ENCODE results near the gene MS4A10.

MS4A10 gene

DNA sequence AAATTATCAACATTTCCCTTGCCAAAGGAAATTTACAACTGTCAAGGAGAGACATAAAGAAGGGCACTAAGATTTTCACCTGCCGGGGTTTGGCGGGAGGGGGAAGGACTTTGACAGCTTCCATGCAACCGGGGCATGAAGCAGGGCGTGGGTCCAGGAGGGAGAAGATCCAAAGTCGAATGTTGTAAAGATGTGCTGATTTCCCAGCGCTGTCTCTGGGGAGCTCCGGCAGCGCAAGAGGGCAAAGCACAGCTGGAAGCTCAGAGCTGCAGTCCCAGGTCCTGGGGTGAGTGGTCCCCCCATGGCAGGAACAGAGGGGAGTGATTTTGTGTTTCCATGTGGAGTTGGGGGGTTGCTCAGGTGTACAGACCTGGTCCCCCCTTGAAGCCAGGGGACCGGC is at the start of gene MS4A10:
Gene MS4A10 (plus strand): TSS at position 198 of the 400 bp plus-strand sequence. CDS start 5,003 bp downstream, outside the sequence.
- no peak within 1 kb of the TSS for H3K4me3 Mint-ChIP-seq
- intact Hi-C loops (cut with micrococcal nuclease): no loop called here
- H3K9me3 Mint-ChIP-seq: no peaks in the 10 kb centered on the region
- H3K36me3 Mint-ChIP-seq (ENCODE audit: low read depth): no peaks in the 10 kb centered on the region
- peaks cover under 1% of the 10 kb centered on the region for H3K27me3 Mint-ChIP-seq
- H3K27ac Mint-ChIP-seq: no peak within 1 kb of the TSS
- no peaks in the 10 kb centered on the region for H3K4me1 Mint-ChIP-seq (ENCODE audit: low read depth)

DNA sequence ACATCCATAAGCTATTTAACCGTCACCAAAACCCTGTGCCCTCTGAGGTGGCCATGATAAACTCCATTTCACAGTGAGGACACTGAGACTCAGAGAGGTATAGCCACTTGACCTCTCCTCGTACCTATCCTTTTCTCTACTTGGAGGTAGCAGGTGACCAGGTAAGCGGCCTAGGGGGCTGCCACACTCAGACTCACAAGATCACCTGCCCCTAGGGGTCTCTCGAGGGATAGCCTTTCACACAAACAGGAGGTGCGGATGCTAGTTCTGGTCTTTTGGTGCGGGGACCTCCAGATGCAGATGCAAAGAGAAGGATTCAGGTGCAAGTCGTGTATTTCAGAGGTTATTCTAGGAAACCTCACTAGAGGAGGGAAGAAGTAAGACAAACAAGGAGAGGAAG is 46.0 kb upstream of the MS4A10 start:
- no peak overlapping the region for H3K27ac Mint-ChIP-seq
- H3K4me1 Mint-ChIP-seq (ENCODE audit: low read depth): no peaks in the 10 kb centered on the region
- no peaks in the 10 kb centered on the region for H3K36me3 Mint-ChIP-seq (ENCODE audit: low read depth)
- no peaks in the 10 kb centered on the region for H3K9me3 Mint-ChIP-seq
- intact Hi-C loops (cut with micrococcal nuclease): no loop called here
- peaks cover 10% of the 10 kb centered on the region for H3K27me3 Mint-ChIP-seq
- H3K4me3 Mint-ChIP-seq: no peak overlapping the region

DNA sequence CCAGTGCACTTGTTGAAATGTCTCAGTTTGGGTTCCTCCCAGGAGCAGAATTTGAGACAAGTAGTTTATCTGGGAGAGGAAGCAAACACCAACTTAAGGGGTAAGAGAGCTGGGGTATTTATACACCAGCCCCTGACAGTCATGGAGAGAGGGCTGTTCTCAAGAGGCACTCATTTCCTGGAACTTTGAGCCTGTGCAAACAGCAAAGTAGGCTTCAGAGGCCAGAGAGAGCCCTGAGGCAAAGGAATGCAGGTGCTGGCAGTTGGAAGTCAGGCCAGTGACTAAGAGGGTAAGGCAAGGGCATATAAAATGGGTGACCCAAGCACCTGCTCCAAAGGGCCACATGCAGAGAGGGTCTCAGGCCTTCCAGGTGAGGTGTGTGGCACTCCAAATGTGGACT is 44.6 kb upstream of the MS4A10 start:
- intact Hi-C loops (cut with micrococcal nuclease): no loop called here
- Mint-ChIP-seq H3K4me3 (no peak overlapping the region), H3K4me1 (ENCODE audit: low read depth) (no peaks in the 10 kb centered on the region), H3K36me3 (ENCODE audit: low read depth) (no peaks in the 10 kb centered on the region), H3K27me3 (peaks cover 18% of the 10 kb centered on the region), H3K9me3 (no peaks in the 10 kb centered on the region), H3K27ac (no peak overlapping the region)

DNA sequence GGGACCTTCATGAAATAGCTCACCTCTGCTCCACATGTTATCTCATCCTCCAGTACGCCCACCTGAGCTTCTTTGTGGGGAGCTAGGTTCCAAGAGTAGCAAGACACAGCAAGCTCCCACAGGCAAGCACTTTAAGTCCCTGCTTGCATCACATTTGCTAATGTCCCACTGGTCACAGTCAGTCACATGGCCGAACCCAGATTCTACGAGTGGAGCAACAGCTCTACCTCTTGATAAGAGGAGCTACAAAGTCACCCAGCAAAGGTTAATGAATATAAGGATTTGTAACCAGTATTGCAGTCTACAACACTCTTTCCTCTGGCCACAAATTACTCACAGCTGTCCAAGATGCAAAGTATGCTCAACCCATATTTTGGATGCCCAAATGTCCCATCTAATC is 43.7 kb upstream of the MS4A10 start:
- intact Hi-C loops (cut with micrococcal nuclease): no loop called here
- Mint-ChIP-seq H3K4me3 (no peak overlapping the region), H3K9me3 (no peaks in the 10 kb centered on the region), H3K27ac (no peak overlapping the region), H3K36me3 (ENCODE audit: low read depth) (no peaks in the 10 kb centered on the region), H3K27me3 (peaks cover 20% of the 10 kb centered on the region), H3K4me1 (ENCODE audit: low read depth) (no peaks in the 10 kb centered on the region)

DNA sequence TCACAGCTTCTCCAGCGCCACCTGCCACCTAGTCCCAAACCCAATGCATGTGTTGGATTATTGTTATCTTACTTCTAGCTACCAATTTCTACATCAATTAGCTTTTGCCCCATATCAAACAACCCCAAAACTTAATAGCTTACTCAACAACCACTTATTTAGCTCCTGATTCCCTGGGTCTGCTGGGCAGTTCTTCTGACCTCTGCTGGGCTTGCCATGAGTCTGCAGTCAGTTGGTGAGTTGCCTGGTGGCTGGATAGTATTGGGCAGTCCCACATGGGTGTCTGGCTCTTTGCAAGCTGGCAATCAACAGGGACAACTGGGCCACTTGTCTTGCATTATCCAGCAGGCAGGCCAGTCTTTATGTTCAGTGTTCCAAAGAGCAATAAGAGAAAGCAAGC is 42.1 kb upstream of the MS4A10 start:
- Mint-ChIP-seq H3K4me1 (ENCODE audit: low read depth) (no peaks in the 10 kb centered on the region), H3K9me3 (no peaks in the 10 kb centered on the region), H3K4me3 (no peak overlapping the region), H3K36me3 (ENCODE audit: low read depth) (no peaks in the 10 kb centered on the region), H3K27ac (no peak overlapping the region), H3K27me3 (peaks cover 15% of the 10 kb centered on the region)
- intact Hi-C loops (cut with micrococcal nuclease): no loop called here

DNA sequence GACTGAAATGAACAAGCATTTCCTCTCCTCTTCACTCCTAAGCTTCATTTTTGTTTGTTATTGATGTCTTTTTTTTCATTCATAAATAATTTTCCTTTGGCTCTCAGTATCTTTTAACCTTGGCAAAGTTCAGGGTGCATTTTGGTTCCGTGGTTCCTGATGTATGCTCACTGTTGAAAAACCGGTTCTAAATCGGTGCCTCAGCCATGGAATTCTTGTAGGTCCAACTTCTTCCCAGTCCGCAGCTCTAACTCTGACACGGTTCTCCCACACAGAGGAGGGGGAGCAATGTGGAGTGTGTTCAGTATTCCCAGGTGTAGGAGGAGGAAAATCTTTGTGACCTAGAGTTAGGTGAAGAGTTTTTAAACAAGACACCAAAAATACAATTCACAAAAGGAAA is 41.0 kb upstream of the MS4A10 start:
- H3K4me3 Mint-ChIP-seq: no peak overlapping the region
- no peaks in the 10 kb centered on the region for H3K9me3 Mint-ChIP-seq

DNA sequence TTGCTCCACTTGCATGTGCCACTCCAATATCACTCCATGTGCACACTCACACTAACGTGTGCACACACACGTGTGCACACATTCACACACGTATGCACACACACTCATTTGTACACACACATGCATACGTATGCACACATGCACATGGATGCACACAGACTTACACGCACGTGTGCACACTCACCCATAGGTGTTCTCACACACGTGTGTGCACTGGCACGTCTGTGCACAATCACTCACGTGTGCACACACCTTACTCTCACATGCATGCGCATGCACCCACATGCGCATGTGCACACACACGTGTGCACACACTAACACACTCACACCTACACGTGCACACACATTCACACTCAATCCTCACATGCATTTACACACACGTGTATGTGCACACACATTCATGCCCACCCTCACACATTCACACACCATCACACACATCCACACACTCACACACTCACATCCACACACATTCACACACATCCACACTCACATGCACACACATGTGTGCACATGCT is 37.7 kb upstream of the MS4A10 start:
- H3K9me3 Mint-ChIP-seq: no peaks in the 10 kb centered on the region
- H3K27ac Mint-ChIP-seq: no peak overlapping the region
- intact Hi-C loops (cut with micrococcal nuclease): no loop called here
- peaks cover 23% of the 10 kb centered on the region for H3K27me3 Mint-ChIP-seq
- no peaks in the 10 kb centered on the region for H3K36me3 Mint-ChIP-seq (ENCODE audit: low read depth)
- no peak overlapping the region for H3K4me3 Mint-ChIP-seq
- no peaks in the 10 kb centered on the region for H3K4me1 Mint-ChIP-seq (ENCODE audit: low read depth)

More for the DNA sequence above, 41.0 kb upstream of the MS4A10 start:
- Mint-ChIP-seq H3K36me3 (ENCODE audit: low read depth) (no peaks in the 10 kb centered on the region), H3K27ac (no peak overlapping the region), H3K4me1 (ENCODE audit: low read depth) (no peaks in the 10 kb centered on the region), H3K27me3 (peaks cover 14% of the 10 kb centered on the region)
- intact Hi-C loops (cut with micrococcal nuclease): no loop called here

DNA sequence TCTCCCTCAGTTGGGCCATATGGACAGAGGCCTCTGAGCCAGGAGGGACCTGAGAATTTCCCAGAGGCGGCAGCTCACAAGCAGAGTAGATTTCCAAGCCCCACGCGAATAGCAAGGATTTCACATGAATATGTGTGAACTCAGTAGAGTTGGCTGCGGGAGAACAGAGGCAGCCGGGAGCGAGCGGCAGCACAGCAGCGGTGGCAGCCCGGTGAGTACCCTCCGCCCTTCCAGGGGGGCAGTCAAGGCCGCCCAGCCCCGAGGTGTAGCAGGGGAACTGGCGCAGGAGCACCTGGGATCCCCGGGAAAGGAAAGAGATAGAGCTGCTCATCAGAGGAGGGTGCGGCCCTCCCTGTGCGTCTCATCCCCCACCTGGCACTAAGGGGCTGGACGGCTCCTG is 36.9 kb upstream of the MS4A10 start:
- Mint-ChIP-seq H3K27ac (no peak overlapping the region), H3K36me3 (ENCODE audit: low read depth) (no peaks in the 10 kb centered on the region)

DNA sequence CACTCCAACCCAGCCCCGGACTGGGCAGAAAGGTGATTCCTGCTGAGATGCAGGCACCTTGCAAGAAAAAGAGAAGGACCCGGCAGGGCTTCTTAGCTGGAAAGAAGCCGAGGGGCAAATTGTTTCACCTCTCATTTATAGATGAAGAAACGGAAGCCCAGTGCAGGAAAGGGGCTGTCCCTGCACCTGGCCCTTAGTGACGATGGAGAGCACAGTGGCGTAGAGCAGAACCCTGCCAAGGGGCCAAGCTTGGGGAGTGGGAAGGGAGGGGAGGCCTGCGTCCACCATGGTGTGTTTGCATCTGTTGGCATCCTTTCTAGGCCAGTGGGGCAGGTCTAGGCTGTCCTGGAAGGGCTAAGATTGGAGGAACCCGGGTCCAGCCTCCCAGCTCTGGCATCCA is 36.3 kb upstream of the MS4A10 start:
- intact Hi-C loops (cut with micrococcal nuclease): no loop called here
- Mint-ChIP-seq H3K4me1 (ENCODE audit: low read depth) (no peaks in the 10 kb centered on the region), H3K36me3 (ENCODE audit: low read depth) (no peaks in the 10 kb centered on the region), H3K27ac (no peak overlapping the region), H3K27me3 (peaks cover 33% of the 10 kb centered on the region), H3K4me3 (no peak overlapping the region), H3K9me3 (no peaks in the 10 kb centered on the region)

More for the DNA sequence above, 36.9 kb upstream of the MS4A10 start:
- H3K4me1 Mint-ChIP-seq (ENCODE audit: low read depth): no peaks in the 10 kb centered on the region
- intact Hi-C loops (cut with micrococcal nuclease): no loop called here
- H3K9me3 Mint-ChIP-seq: no peaks in the 10 kb centered on the region
- H3K27me3 Mint-ChIP-seq: peaks cover 29% of the 10 kb centered on the region
- no peak overlapping the region for H3K4me3 Mint-ChIP-seq

DNA sequence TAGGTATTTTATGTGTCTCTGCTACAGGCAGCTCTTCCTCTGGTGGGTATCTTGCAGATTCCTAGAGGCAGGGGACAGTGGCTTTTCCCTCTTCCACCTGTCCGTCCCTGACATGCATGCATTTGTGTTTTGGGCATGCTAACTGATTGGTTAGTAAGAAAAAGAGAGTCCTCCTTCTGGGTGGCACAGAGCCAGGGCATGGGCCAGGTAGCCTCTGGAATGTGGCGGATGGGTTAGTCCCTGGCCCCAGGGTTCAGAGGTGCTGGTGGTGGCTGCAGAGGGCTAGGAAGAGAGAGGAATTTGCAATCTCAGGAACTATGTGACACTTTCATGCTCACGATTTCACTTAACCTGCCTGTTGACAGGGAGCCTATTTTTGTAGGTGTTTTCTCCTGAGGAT is 34.2 kb upstream of the MS4A10 start:
- Mint-ChIP-seq H3K9me3 (no peaks in the 10 kb centered on the region), H3K4me1 (ENCODE audit: low read depth) (no peaks in the 10 kb centered on the region), H3K4me3 (no peak overlapping the region), H3K27ac (no peak overlapping the region), H3K27me3 (peaks cover 28% of the 10 kb centered on the region), H3K36me3 (ENCODE audit: low read depth) (no peaks in the 10 kb centered on the region)
- intact Hi-C loops (cut with micrococcal nuclease): no loop called here

DNA sequence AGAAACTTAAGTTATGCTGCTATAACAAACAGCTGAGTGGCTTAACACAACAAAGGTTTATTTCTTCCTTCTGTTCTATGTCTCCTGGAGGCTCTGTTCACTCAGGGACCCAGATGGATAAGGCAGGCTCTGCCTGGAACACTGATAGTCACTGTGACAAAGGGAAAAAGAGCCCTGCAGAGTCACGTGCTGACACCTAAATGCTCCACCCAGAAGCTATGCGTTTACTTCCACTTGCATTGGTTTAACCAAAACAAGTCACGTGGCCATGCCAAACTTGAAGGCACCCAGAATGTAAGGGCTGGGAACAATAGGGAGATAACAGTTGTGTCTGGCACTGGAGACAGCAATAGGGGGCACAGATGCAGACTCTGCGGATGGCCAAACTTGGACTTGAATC is 31.8 kb upstream of the MS4A10 start:
- intact Hi-C loops (cut with micrococcal nuclease): no loop called here
- no peaks in the 10 kb centered on the region for H3K9me3 Mint-ChIP-seq
- H3K4me1 Mint-ChIP-seq (ENCODE audit: low read depth): no peaks in the 10 kb centered on the region
- no peaks in the 10 kb centered on the region for H3K36me3 Mint-ChIP-seq (ENCODE audit: low read depth)
- H3K4me3 Mint-ChIP-seq: no peak overlapping the region
- H3K27ac Mint-ChIP-seq: no peak overlapping the region
- peaks cover 43% of the 10 kb centered on the region for H3K27me3 Mint-ChIP-seq

DNA sequence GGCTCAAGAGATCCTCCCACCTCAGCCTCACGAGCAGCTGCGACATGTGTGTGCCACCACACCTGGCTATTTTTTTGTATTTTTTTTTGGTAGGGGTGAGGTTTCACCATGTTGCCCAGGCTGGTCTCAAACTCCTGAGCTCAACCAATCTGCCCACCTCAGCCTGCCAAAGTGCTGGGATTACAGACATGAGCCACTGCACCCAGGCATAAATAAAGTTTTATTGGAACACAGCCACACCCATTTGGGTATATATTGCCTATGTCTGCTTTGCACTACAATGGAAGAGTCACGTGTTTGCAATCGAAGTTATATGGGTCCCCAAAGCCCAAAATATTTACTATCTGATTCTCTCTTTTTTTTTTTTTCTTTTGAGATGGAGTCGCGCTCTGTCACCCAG is 30.2 kb upstream of the MS4A10 start:
- Mint-ChIP-seq H3K36me3 (ENCODE audit: low read depth) (no peaks in the 10 kb centered on the region), H3K27me3 (peaks cover 55% of the 10 kb centered on the region)
- intact Hi-C loops (cut with micrococcal nuclease): no loop called here

DNA sequence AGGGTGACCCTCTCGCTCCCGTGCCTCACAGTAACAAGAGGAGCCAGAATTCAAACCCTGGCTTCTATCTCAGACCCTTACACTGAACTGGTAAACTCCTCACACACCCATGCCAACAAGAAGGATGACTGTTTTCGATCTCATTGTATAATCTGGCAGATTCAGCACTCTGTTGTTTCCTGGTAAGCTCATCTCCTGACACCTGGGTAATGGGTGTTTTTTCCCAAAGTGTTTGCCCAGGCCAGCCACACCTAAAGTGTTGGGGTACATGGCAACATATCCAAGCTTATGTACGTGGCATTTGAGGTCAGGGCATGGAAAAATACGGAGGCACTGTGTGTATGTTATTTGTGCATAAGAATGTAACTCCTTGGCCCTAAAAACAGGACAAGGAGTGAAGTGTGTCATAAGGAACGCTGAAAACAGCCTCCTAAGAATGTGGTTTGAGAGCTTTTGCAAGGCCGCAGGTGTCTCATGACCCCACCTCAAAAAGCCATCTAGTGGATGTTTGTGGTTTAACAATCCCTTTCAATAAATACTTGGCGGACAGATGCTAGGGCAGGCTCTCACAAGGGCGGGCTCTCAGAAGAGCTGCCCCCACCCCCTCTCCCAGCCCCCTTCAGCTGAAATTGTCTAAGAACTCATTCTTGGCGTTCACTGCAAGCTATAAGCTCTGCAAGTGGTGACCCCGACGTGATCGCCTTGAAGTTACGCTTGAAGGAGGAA is 28.7 kb upstream of the MS4A10 start, which contains the start of gene MS4A15:
Gene MS4A15 (plus strand): TSS at position 561 of the 726 bp plus-strand sequence. CDS start 6,867 bp downstream, outside the sequence.
- no peaks in the 10 kb centered on the region for H3K36me3 Mint-ChIP-seq (ENCODE audit: low read depth)
- no peaks in the 10 kb centered on the region for H3K9me3 Mint-ChIP-seq
- no peak within 1 kb of the TSS for H3K27ac Mint-ChIP-seq
- H3K4me1 Mint-ChIP-seq (ENCODE audit: low read depth): peaks cover 16% of the 10 kb centered on the region
- H3K4me3 Mint-ChIP-seq: no peak within 1 kb of the TSS
- intact Hi-C loops (cut with micrococcal nuclease): no loop called here
- peaks cover 64% of the 10 kb centered on the region for H3K27me3 Mint-ChIP-seq

More for the DNA sequence above, 30.2 kb upstream of the MS4A10 start:
- H3K4me1 Mint-ChIP-seq (ENCODE audit: low read depth): peaks cover 12% of the 10 kb centered on the region
- H3K4me3 Mint-ChIP-seq: no peak overlapping the region
- no peak overlapping the region for H3K27ac Mint-ChIP-seq
- no peaks in the 10 kb centered on the region for H3K9me3 Mint-ChIP-seq

DNA sequence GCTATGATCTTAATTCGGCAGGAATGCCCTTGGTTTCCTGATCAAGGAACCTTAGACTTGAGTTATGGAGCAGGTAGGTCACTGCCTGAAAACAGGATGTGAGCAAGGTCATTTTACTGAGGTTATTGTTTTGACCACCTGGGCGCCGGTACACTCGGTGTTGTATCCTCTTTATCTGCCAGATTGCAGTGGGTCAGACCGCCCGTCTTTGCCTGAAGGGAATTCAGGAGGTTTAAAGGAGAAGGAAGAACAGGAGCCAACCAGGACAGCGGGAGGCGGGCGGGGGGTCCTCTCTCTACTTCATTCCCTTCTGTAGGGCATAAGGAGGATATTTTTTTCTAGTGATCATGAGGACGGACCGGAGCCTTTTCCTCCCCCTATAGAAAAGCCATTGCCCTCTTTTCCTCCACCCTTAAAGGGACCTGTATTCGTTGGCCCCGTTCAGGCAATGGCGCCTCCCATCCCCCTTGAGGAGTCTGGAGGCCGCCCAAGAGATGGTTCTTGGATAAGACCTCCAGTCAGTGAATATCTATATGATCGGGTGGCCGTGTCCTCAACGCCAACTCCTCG is 27.8 kb upstream of the MS4A10 start:
- no peak overlapping the region for H3K4me3 Mint-ChIP-seq
- H3K27me3 Mint-ChIP-seq: peaks cover 59% of the 10 kb centered on the region
- peaks cover 16% of the 10 kb centered on the region for H3K4me1 Mint-ChIP-seq (ENCODE audit: low read depth)
- H3K27ac Mint-ChIP-seq: no peak overlapping the region
- H3K9me3 Mint-ChIP-seq: no peaks in the 10 kb centered on the region
- intact Hi-C loops (cut with micrococcal nuclease): no loop called here
- no peaks in the 10 kb centered on the region for H3K36me3 Mint-ChIP-seq (ENCODE audit: low read depth)
